Ishikawa (cell line): ENCODE data around the gene MCF2L.

Experiments
- CREB1 ChIP-seq: IDR thresholded peaks from 2 replicates; pipeline ENCODE4 v1.6.1; 2012; ENCODE audit warnings: low read depth
- EGR1 ChIP-seq: IDR thresholded peaks from 2 replicates; pipeline ENCODE4 v1.6.1; 2012
- EP300 ChIP-seq: IDR thresholded peaks from 2 replicates; pipeline ENCODE4 v1.6.1; 2012; ENCODE audit warnings: borderline replicate concordance
- FOXM1 ChIP-seq: IDR thresholded peaks from 2 replicates; pipeline ENCODE4 v1.6.1; 2012; ENCODE audit warnings: low read depth, borderline replicate concordance
- TCF12 ChIP-seq: IDR thresholded peaks from 2 replicates; pipeline ENCODE4 v1.6.1; 2012; ENCODE audit warnings: low read depth
- TF ChIP-seq, protein P1 (sequence below): IDR thresholded peaks from 2 replicates; pipeline ENCODE4 v1.6.1; 2012

DNA sequence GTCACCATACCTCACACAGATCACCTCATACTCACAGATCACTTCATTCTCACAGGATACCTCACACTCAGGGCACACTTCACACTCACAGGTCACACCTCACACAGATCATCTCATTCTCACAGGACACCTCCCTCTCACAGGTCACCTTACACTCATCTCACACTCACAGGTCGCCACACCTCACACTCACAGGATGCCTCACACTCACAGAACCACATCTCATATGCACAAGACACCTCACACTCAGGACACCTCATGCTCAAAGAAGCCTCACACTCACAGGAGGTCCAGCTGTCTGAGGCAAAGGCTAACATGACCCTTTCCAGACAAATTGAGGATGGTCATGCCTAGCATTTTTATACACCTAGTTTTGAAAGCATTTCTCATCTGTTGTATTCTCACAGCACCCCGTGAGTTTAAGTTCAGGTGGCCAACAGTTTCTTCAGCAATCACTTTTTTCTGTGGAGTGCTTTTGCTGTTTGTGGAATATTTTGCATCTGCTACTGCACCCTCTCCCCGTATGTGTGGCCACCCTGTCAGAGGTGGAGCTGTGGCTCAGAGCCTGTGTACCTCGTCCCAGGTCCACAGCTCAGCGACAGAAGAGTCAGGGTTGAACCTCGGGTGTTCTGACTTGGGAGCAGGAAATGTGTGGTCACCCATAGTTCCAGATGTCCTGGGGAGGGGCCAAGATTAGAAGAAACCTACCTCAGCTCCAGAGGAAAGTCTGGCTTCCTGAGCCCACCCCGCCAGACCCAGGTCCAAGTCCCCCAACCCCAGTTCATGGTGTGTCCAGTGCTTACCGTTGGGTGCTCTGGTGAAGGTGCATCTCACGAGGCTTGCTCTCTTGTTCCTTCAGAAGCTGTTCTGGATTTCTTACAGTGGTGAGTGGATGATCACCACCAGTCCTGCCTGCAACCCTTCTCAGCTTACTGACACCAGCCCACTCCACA is 144.2 kb downstream of the MCF2L start:
- TF ChIP-seq, protein P1, sequence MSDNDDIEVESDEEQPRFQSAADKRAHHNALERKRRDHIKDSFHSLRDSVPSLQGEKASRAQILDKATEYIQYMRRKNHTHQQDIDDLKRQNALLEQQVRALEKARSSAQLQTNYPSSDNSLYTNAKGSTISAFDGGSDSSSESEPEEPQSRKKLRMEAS: no peak
- TF ChIP-seq FOXM1: no peak
- TF ChIP-seq TCF12: no peak
- no peak for TF ChIP-seq CREB1
- TF ChIP-seq EGR1: no peak
- no peak for TF ChIP-seq EP300
